LoVo (cell line): ENCODE measurements around the gene MAP1A.
"Not testable (repeated sequence)": the region's sequence is repeated elsewhere in the genome, so short reads cannot be mapped to it uniquely, and the experiment has no call there.

ENCODE experiments used
- DNase-seq: peaks from one replicate; pipeline ENCODE4 v3.0.0-alpha.2; 2016; ENCODE audit warnings: low spot score

Gene MAP1A

DNA sequence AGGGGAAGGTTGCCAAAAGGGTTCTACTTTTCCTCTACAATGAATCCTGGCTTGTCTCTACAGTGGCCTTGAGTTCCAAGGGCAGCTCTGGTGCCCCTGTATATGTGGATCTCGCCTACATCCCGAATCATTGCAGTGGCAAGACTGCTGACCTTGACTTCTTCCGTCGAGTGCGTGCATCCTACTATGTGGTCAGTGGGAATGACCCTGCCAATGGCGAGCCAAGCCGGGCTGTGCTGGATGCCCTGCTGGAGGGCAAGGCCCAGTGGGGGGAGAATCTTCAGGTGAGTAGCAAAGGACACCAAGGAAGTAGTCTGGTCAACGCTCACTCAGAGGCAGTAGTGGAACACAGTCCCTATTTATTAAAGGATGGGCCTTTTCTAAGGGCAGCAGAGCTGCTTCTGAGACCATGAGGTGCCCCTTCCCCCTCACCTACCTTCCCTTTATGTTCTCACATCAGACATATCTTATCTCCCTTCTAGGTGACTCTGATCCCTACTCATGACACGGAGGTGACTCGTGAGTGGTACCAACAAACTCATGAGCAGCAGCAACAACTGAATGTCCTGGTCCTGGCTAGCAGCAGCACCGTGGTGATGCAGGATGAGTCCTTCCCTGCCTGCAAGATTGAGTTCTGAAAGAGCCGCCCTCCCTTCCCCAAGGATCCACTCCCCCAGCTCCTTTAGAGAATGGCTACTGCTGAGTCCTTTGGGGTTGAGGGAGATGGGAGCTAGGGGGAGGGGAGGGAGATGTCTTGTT lies 12.4 kb downstream of the MAP1A start:
- no peak for DNase-seq

- no peak for DNase-seq
These were observed 13.7 kb downstream of the MAP1A start for GRCh38 chr15:43531018-43531670.

DNA sequence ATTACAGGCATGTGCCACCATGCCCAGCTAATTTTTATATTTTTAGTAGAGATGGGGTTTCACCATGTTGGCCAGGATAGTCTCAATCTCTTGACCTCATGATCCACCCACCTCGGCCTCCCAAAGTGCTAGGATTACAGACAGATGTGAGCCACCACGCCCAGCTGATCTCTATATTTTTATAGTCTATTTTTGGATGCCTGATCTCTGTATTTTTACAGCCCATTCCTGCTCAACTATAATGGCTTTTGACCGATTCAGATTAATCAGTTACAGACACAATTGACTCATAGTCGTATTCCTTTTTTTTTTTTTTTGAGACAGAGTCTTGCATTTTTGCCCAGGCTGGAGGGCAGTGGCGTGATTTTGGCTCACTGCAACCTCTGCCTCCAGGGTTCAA lies 15.4 kb downstream of the MAP1A start:
- DNase-seq, result peak; percentile 12

GRCh38 chr15:43534897-43535296 lies 17.5 kb downstream of the MAP1A start:
- no peak for DNase-seq

GRCh38 chr15:43538091-43538490 lies 20.7 kb downstream of the MAP1A start:
- DNase-seq, result no peak

DNA sequence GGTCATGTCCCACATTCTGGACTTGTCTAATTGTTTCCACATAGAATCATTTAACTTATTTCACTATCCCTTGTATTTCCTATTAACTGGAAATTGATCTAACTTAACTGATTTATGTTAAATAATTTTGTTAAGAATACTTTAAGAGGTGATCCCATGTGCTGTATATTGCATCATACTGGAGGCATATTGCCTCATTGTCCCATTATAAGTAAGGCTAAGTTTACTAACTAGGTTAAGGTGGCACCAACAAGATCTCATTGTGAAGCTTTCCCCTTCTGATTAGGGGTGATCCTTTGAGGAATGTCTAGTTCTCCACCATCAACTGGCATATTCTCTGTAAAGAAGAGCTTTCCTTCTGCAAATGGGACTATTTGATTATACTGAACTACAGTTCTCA lies 24.4 kb downstream of the MAP1A start:
- DNase-seq, result no peak

DNA sequence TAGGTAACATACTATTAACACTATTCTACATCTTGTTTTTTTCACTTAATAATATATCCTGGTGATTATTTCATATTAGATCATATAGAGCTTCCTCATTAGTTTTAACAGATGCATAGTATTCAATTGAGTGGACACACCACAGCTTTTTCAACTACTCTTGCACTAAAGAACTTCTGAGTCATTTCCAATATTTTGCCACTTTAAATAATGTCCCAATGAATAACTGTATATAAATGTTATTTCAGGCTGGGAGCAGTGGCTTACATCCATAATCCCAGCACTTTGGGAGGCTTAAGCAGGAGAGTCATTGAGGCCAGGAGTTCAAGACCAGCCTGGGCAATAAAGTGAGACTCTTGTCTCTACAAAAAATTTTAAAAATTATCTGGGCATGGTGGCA lies 26.9 kb downstream of the MAP1A start:
- no peak for DNase-seq

GRCh38 chr15:43545426-43545825 lies 28.0 kb downstream of the MAP1A start:
- DNase-seq, result no peak

DNA sequence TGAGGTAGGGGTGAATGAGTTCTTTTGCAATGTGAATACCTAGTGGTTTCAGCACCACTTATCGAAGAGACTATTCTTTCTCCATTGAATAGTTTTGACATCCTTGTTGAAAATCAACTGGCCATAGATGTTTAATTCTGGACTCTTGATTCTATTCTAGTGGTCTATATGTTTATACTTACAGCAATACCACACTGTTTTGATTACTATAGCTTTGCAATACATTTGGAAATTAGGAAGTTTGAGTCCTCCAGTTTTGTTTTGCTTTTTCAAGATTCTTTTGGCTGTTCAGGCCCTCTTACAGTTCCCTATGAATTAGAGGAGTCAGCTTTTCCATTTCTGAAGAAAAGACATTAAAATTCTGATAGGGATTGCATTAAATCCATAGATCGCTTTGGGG lies 30.1 kb downstream of the MAP1A start:
- no peak for DNase-seq

GRCh38 chr15:43550527-43551363 lies 33.3 kb downstream of the MAP1A start:
- no peak for DNase-seq

DNA sequence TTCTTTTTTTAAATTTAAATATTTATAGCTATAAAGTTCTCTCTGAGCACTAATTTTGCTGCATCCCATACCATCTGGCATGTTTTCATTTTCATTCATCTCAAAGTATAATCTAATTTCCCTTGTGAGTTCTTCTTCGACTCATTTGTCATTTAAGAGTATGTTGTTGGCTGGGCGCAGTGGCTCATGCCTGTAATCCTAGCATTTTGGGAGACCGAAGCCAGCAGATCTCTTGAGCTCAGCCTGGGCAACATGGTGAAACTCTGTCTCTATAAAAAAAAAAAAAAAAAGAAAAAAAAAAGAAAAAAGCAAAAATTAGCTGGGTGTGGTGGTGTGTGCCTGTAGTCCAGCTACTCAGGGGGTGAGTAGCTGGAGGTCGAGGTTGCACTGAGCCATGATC lies 34.8 kb downstream of the MAP1A start:
- no peak for DNase-seq

DNA sequence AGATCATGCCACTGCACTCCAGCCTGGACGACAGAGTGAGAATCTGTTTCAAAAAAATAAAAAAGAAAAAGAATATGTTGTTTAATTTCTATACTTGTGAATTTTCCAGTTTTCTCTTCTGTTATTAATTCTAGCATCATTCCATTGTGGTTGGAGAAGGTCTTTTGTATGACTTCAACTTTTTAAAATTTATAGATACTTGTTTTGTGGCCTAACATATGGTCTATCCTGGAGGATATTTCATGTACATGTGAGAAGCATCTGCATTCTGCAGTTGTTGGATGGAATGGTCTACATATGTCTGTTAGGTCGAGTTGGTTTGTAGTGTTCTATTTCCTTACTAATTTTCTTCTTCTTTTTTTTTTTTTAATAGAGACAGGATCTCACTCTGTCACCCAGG lies 35.6 kb downstream of the MAP1A start:
- no peak for DNase-seq

DNA sequence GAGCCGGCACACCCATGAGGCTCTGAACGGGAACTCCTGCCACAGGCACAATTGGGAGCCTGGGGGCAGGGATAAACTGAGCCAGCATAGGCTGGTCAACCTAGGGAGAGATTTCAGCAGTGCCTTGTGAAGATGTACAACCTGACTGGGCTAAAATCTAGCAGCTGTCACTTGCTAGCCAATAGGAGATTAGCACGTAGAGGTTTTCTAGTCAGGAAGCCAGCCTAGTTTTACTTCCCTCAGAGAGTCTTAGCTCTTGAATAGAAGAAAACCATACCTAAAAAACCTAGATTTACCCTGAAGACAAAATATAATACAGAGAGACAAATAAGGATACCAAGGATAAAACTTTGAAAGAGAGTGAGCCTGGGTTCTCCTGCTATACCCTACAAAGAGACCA lies 45.3 kb downstream of the MAP1A start:
- not testable (repeated sequence) for DNase-seq

GRCh38 chr15:43563793-43564192 lies 46.4 kb downstream of the MAP1A start:
- DNase-seq, result not testable (repeated sequence)

DNA sequence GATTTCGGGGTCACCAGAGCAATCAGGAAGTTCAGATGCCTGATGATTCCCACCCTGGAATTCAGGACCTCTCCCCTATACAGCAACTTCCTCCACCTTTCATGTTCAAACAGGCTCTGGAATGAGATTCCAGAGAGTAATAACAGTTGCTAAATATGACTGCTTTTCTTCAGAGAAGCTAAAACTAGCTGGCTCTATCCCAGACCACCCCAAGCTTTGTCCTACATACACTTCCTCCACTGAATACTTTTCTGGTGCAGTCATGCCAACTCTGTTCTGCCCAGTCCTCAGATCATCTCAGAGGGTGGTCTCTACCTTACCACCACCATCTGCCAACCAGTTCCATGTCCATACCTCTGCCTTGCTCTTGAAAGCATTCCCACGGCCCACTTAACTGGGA lies 49.2 kb downstream of the MAP1A start:
- not testable (repeated sequence) for DNase-seq

GRCh38 chr15:43574607-43575006 lies 57.2 kb downstream of the MAP1A start:
- DNase-seq, result not testable (repeated sequence)
